GM18909 (cell line): Measurements from ENCODE around the gene PAPSS2.

Experiments
- ATAC-seq: cut with Tn5 transposase; IDR thresholded peaks from one replicate; pipeline ENCODE4 v1.9.1; 2021; ENCODE audit warnings: mild to moderate bottlenecking; ENCODE audit not compliant: unreplicated experiment, poor library complexity

The PAPSS2 gene

GRCh38 chr10:87668324-87669074 is 8.8 kb downstream of the PAPSS2 start:
- no peak for ATAC-seq

GRCh38 chr10:87669752-87670151 is 10.1 kb downstream of the PAPSS2 start:
- ATAC-seq, result no peak

GRCh38 chr10:87670586-87670985 is 10.9 kb downstream of the PAPSS2 start:
- ATAC-seq, result no peak

GRCh38 chr10:87671139-87671815 is 11.6 kb downstream of the PAPSS2 start:
- no peak for ATAC-seq

GRCh38 chr10:87672551-87672950 is 12.9 kb downstream of the PAPSS2 start:
- ATAC-seq, result no peak

DNA sequence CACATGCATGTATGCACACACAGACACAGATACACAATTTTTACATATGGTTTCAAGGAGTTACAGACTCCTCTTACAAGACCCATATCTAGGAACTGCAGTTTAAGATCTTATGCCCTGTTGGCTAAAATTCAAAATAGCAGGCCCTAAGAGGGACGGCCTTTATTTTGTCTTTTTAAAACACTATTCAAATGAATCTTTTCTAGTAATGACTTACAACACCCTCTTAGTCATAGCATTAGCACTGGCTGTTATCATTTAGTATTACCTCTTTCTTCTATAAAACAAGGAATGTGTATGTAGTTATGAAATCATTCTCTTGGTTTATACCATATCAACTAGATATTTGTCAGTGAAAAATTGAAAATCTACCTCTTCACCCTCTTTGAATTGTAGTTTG is 15.3 kb downstream of the PAPSS2 start:
- ATAC-seq, result no peak

GRCh38 chr10:87675396-87676376 is 16.0 kb downstream of the PAPSS2 start:
- ATAC-seq, result no peak

DNA sequence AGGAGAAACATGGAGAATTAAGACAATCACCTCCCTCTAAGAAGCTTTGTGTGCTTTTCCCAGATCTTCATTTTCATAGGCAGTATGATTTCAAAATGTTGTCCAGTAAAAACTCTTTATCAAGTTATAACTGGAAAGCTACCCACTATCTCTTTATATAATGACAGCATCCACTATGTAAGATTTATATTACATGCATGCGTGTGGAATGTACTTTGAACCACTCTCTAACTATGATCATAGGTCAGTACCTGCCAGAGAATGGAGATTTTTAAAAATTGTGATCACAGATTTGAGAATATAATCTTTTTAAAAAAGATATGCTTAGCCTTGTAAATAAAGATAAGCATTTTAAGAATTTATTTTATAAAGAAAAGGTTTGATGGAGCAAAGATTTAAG is 17.9 kb downstream of the PAPSS2 start:
- no peak for ATAC-seq

- no peak for ATAC-seq
These were observed 18.6 kb downstream of the PAPSS2 start for GRCh38 chr10:87678302-87678701.

DNA sequence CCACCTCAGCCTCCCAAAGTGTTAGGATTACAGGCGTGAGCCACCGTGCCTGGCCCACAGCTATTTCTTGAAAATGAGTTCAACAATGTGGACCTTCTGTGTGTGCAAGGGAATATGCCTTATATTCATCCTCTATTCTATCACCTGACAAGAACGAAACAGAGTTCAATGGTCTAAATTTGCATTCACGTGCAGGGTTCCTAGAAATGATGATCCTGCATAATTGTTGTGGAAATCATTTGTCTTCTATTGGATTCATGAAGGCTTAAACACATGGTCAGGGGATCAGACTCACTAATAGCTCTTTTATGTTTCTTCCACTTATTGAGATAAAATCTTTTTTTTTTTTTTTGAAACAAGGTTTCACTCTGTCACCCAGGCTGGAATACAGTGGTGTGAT is 23.7 kb downstream of the PAPSS2 start:
- ATAC-seq, result no peak

GRCh38 chr10:87684001-87684638 is 24.4 kb downstream of the PAPSS2 start:
- no peak for ATAC-seq

DNA sequence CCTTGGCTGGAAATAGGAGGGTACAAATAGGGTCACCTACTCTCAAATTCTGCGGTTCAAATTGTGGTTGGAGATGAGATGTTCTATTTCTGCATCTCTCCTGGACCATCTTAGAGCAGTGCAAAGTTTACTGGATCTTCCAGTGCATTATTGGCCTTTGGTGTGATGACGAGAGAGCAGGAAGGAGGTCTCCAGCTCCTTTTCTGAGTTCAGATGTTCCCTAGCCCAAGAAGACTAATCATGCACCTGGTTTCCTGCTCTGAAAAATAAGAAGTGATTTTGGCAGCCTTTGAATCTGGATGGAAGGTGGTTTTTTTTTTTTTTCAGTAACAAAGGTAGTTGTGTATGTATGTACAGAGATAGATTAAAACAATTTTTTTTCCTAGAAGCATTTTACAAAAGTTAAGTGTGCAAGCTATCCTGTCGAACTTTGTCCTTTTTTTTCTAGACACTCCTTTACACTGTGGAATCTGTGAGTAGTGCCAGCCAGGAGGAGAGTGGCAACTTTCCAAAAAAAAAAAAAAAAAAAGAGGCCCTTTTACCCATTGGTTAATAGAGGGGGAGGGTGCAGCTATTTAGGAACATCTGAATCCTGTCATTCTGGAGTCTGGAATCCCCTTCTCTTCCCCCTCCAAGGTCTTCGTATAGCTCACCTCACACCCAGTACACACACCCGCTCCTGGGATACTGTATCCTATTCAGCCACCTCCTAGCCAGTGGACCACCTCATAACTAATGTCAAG is 26.3 kb downstream of the PAPSS2 start:
- no peak for ATAC-seq

DNA sequence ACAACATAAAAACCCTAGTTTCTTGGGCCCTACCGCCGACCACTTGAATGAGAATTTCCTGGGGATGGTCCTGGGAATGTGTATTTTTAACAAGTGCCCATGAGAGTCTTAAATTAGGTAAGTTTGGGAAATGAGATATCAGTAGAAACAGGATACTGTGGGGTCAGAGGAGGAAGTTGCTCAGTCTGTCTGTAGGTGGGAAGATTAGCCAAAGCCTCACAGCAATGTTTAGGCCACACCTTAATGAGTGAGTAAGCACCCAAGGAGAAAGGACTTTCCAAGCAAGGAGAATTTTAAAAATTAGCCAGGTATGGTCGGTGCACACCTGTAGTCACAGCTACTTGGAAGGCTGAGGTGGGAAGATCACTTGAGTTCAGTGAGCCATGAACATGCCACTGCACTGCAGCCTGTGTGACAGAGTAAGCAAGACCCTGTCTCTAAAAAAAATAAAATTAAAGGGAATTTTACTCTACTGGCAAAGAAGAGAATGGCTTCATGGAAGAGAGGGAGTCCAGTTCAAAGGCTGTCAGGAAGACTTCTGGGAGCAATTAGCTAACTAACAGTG is 31.9 kb downstream of the PAPSS2 start:
- no peak for ATAC-seq

DNA sequence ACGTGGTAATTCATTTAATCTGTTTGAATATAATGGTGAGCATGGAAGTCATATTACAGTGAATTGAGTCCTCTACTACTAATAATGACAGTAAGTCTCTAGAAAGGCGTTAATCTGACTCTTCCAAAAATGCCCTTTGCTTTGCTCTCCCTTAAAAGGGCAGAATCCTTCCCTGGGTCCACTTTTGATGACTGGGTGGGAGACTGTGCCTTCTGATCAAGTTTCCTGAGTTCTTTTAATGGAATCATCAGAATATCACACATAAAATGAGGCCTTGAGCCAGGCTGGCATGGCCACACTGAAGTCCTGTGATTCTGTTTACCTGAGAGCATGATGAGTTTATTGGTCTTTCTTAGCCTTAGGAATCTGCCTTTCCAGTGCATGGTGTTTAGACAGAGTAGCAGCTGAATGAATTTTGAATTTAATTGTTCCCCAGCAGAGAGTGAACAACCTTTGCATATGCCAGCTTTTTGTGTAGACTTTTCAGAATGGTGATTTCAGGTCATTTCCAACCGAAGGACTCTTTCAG is 33.3 kb downstream of the PAPSS2 start:
- ATAC-seq, result no peak

DNA sequence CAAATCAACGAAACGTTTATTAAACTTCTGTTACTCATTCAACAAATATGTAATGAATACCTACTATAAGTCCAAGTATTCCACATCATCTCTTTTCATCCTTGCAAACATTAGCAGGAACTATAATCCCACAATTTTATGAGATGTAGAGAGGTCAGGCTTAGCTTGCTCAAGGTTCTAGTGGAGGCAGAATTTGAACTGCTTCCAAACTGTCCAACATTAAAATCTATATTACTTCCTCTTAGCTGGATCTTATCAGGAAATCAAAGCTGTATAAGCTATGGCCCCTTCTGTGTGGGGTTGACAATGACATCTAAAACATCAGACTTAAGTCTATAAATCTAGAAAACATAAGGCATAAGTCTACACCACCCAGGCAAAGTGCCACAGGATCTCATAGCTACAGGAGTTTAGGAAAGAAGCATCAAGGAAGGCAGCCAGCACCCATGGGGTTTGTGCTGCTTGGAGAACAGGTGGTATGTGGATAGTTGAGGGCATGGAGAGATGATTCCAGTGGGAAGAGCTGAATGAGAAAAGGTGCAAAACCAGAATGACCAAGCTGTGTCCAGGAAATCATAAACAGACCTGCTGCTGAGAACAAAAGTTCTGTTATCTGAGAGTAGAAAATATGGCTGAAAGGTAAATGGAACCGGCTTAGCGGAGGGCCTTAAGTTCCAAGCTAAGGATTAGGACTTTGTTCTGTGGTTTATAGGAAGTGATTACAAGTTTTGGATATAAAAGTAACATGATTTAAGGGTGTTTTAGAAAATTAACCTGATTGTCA is 34.5 kb downstream of the PAPSS2 start:
- no peak for ATAC-seq

GRCh38 chr10:87695074-87695473 is 35.4 kb downstream of the PAPSS2 start:
- no peak for ATAC-seq

GRCh38 chr10:87696922-87697745 is 37.5 kb downstream of the PAPSS2 start:
- ATAC-seq, result no peak
